SK-N-MC (cell line): Measurements from ENCODE around the gene RGL1.

Source experiments
- EZH2 ChIP-seq: fragments of 200-600 bp; sonication (generic); IDR thresholded peaks from one replicate; pipeline ENCODE4 v1.6.1; 2017; ENCODE audit warnings: antibody characterized with exemption
- POLR2AphosphoS5 ChIP-seq: IDR thresholded peaks from 2 replicates; pipeline ENCODE4 v1.6.1; 2012; ENCODE audit warnings: mild to moderate bottlenecking, low read depth, low read length, borderline replicate concordance

DNA sequence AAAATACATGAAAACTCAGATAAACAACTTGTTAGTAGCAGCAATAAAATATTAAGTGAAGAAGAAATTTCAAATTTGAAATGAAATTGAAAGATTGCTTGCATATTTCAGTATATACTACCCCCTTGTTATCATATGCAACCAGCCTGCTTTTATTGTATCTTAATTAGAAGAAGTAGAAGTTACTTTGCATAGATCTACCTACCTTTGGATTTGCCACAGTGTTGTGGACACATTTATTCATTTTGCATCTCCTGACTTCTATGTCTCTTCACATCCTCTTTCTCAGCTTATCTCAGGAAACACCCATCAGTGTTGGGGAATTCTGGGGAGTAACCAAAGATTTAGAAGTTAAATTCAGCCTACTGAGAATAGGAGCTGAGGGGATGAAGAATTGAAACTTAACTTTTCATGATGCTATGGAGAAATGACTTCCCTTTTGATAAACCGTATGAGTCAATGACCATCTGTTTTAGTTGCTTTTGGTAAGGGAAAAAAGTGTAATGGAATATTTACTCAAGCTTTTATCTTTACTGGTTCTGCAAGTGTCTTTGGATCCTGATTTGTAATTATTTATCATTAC lies 96.9 kb downstream of the RGL1 start:
- TF ChIP-seq POLR2AphosphoS5 (no peak), EZH2 (no peak)
